Mammary epithelial cell (primary cell): Measurements from ENCODE around the gene LDLR.
"Not testable (repeated sequence)": the region's sequence is repeated elsewhere in the genome, so short reads cannot be mapped to it uniquely, and the experiment has no call there.

Source experiments
- CTCF ChIP-seq, 2 donors: IDR thresholded peaks in 1 of 2; conservative IDR thresholded peaks in 1 of 2; 2 replicates each; pipeline ENCODE4 v1.5.1; 2011 to 2012; ENCODE audit warnings: inconsistent platforms in 2 of 2, low read length in 2 of 2, mild to moderate bottlenecking in 2 of 2, control low read depth in 1 of 2, low read depth in 1 of 2; ENCODE audit not compliant: insufficient read depth in 1 of 2; ENCODE audit errors: extremely low read depth in 1 of 2
- EZH2 ChIP-seq: IDR thresholded peaks from 2 replicates; pipeline ENCODE4 v1.6.1; 2012; ENCODE audit warnings: low read length, inconsistent platforms, borderline replicate concordance

DNA sequence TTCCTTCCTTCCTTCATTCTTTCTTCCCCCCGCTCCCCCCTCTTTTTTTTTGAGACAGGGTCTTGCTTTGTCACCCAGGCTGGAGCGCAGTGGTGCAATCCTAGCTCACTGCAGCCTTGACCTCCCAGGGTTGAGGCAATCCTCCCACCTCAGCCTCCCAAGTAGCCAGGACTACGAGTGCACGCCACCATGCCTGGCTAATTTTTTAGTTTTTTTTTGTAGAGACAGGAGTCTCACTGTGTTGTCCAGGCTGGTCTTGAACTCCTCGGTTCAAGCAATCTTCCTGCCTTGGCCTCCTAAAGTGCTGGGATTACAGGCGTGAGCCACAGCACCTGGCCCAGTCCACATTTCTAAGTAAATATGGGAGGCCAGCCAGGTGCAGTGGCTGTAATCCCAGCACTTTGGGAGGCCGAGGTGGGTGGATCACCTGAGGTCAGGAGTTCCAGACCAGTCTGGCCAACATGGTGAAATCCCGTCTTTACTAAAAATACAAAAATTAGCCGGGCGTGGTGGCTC lies 50.8 kb downstream of the LDLR start:
- not testable (repeated sequence) for TF ChIP-seq CTCF (conservative IDR thresholded peaks at IDR 0.05 in 1 of 2, IDR thresholded peaks at IDR 0.05 in 1 of 2; ENCODE audit: extremely low read depth in 1 of 2, insufficient read depth in 1 of 2, low read depth in 1 of 2, low read length in 2 of 2); EZH2
